Pancreas (tissue), 10 donors: ENCODE results near the gene HCRT. TPM values are rescaled to one million over a fixed set of nuclear protein-coding genes. Genes with fewer than 3 reads are reported as not detected.

ENCODE experiments used
- ATAC-seq, 4 donors: fragments of 200-7000 bp; cut with Tn5 transposase; one replicate each; pipeline versions ENCODE4 v1.8.0 to v1.9.1; 2020; ENCODE audit warnings: mild to moderate bottlenecking in 4 of 4, moderate library complexity in 4 of 4
- DNase-seq, 6 donors: peaks; one replicate each; pipeline ENCODE4 v3.0.0-alpha.2; 2020
- FAIRE-seq: peaks from 2 replicates; lab custom pipeline; 2012; peaks lifted over from hg19 to GRCh38; lab: Jason Lieb, UNC
- H3K27ac ChIP-seq, 4 donors: fragments of 200-600 bp; sonication (generic); 1 replicate in 3 of 4; 2 replicates in 1 of 4; pipeline versions ENCODE4 v1.5.0 to v1.8.0; 2020
- H3K27me3 ChIP-seq, 4 donors: fragments of 200-600 bp; one replicate each; pipeline ENCODE4 v1.8.0; 2021
- H3K36me3 ChIP-seq, 3 donors: fragments of 200-600 bp; sonication (generic) in 1 of 3; one replicate each; pipeline versions ENCODE4 v1.5.0 to v1.8.0; 2020 to 2021
- H3K4me1 ChIP-seq, 3 donors: fragments of 200-600 bp; one replicate each; pipeline ENCODE4 v1.8.0; 2021
- H3K4me3 ChIP-seq, 4 donors: fragments of 200-600 bp; sonication (generic) in 2 of 4; one replicate each; pipeline versions ENCODE4 v1.5.0 to v1.8.0; 2020 to 2021
- H3K9me3 ChIP-seq, 4 donors: fragments of 200-600 bp; one replicate each; pipeline ENCODE4 v1.8.0; 2021
- WGBS, 2 donors: extraction: QIAGEN DNeasy Blood & Tissue Kit; methylation state at CpG; one replicate each; pipeline ENCODE4 v1.1.7; 2013; 5-methylcytosine and 5-hydroxymethylcytosine counted together
- intact Hi-C, 3 donors: fragments of 100-400 bp; cut with DNase I; formaldehyde crosslinking; loops; one replicate each; pipeline versions ENCODE4 v1.11.1 to v1.14.2; 2022
- polyA plus RNA-seq, 2 donors: library from polyadenylated mRNA; stranded (reverse); fragments of 200-250 nt; gene quantifications; one replicate each; pipeline ENCODE4 v1.2.3, GENCODE V29; 2013
- total RNA-seq, 6 donors: library from RNA; stranded (reverse); fragmentation: NEBNext Ultra II Directional in 4 of 6; extraction: Animal tissue kit (Norgen Biotek cat#: 25700) in 4 of 6; gene quantifications; one replicate each; pipeline versions ENCODE4 v1.2.1 to v1.2.4, GENCODE V29; 2021 to 2023
- TF ChIP-seq, protein P1 (sequence below), 4 donors: fragments of 200-600 bp; sonication (generic) in 3 of 4; IDR thresholded peaks; one replicate each; pipeline versions ENCODE4 v1.5.0 to v1.8.0; 2021; ENCODE audit warnings: antibody characterized with exemption in 4 of 4
- donor health status: healthy with polysubstance abuse.
- donor health status: DM: no; HTN: no; CAD: no; lungs with moderate emphysema.
- donor health status: DM: no; HTN: no; CAD: no.
- donor health status: control.
- donor health status: control.
- donor health status: Bipolar disorder and iron deficiency.
- donor health status: DM: yes; HTN: yes; CAD: no.
- donor health status: DM: no; HTN: no; CAD: no.
- donor health status: DM: no; HTN: no; CAD: no.
- donor health status: DM: yes; HTN: yes; CAD: no.

HCRT gene
- total and polyA plus RNA-seq, 8 donors = not detected

DNA sequence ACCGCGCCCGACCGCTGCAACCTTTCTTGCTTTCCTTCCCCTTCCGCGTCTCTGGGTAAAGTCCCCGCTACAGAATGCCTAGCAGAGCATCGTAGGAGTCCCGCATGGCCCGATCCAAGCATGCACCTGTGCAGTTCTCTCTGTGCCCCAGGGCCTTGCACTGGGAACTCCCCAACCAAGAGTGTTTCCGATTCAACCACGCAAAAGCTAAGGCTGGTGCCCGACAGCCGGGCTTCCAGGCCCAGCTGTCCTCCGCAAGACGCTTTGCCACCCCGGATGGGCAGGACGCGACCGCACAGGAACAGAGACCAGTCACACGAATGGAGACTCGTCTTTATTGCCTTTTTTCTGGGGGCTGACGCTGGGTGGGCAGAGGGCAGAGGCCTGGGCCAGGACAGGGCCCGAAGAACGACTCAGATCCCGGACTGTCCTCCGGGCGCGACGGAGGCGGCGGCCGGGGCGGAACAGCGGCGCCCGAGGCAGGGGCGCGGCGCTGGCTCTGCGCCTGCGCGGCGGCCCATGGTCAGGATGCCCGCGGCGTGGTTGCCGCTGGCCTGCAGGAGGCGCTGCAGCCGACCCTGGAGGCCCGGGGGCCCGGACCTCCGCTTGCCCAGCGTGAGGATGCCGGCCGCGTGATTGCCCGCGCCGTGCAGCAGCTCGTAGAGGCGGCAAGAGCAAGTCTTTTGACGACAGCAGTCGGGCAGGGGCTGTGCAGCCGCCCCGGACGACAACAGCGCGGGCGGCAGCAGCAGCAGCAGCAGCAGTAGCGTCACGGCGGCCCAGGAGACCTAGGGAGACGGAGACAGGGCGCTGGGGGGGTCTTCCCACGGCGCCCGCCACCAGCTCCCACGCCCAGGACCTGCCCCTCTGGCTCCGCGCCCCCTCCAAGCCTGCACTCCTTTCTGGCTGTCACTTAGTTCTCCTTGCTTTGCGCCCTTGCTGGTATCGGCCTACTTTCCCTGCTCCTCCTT lies 1.2 kb downstream of the HCRT start:
- WGBS, 2 donors = 5% methylated on average over 72 to 83 of the region's 83 CpGs
- H3K4me3 ChIP-seq = peak overlapping the region; percentile 21 to 59 (median 41)
- H3K36me3 ChIP-seq = no peaks in the 10 kb centered on the region
- ATAC-seq (peak; percentile 86 to 89 (median 88)), DNase-seq (peak; percentile 61 to 93 (median 82)), FAIRE-seq (no peak)
- TF ChIP-seq, protein P1, sequence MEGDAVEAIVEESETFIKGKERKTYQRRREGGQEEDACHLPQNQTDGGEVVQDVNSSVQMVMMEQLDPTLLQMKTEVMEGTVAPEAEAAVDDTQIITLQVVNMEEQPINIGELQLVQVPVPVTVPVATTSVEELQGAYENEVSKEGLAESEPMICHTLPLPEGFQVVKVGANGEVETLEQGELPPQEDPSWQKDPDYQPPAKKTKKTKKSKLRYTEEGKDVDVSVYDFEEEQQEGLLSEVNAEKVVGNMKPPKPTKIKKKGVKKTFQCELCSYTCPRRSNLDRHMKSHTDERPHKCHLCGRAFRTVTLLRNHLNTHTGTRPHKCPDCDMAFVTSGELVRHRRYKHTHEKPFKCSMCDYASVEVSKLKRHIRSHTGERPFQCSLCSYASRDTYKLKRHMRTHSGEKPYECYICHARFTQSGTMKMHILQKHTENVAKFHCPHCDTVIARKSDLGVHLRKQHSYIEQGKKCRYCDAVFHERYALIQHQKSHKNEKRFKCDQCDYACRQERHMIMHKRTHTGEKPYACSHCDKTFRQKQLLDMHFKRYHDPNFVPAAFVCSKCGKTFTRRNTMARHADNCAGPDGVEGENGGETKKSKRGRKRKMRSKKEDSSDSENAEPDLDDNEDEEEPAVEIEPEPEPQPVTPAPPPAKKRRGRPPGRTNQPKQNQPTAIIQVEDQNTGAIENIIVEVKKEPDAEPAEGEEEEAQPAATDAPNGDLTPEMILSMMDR (IDR thresholded peaks at IDR 0.05) = peak; percentile 66 to 88 (median 80)
- no peaks in the 10 kb centered on the region for H3K9me3 ChIP-seq
- no peaks in the 10 kb centered on the region for H3K27me3 ChIP-seq
- intact Hi-C loops = no loop called here
- H3K27ac ChIP-seq = peak overlapping the region in 3 of 4 donors; percentile 54 to 71 (median 62)
- peaks cover 0 to 7% (median 6%) of the 10 kb centered on the region in 3 donors for H3K4me1 ChIP-seq

DNA sequence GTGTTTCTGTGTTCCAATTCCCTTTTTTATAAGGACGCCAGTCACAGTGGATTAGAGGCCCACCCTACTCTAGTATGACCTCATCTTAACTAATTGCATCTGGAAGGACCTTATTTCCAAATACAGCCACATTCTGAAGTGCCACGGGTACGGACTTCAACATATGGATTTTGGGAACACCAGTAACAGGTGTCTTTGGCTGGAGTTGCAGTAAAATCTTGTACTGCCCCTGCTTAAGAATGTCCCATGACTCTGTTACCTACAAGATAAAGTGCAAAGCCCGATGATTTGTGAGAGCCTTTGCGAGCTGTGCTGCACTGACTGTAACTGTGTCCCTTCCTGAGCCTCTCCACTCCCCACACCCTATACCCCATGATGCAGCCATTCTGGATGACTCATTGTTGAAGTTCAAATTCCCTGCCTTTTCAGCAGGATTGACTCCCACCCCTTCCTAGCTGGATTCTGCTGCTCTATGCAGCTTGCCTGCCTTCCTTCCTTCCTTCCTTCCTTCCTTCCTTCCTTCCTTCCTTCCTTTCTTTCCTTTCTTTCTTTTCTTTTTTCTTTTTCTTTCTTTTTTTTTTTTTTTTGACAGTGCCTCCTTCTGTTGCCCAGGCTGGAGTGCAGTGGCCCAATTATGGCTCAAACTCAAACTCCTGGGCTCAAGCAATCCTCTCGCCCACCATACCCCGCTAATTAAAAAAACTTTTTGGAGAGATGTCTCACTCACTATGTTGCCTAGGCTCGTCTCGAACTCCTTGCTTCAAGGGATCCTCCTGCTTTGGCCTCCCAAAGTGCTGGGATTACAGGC lies 2.1 kb downstream of the HCRT start:
- Histone ChIP-seq H3K36me3 (no peaks in the 10 kb centered on the region), H3K27me3 (no peaks in the 10 kb centered on the region), H3K27ac (peak overlapping the region in 2 of 4 donors; percentile 62 to 71), H3K9me3 (no peaks in the 10 kb centered on the region), H3K4me3 (peak overlapping the region in 3 of 4 donors; percentile 33 to 59 (median 49)), H3K4me1 (peaks cover 0 to 7% (median 6%) of the 10 kb centered on the region in 3 donors)
- intact Hi-C loops = no loop called here
- TF ChIP-seq, protein P1 (IDR thresholded peaks at IDR 0.05) = no peak
- WGBS, 2 donors = 71 to 81% methylated on average over 9 of the region's 9 CpGs
- no peak for DNase-seq
- no peak for FAIRE-seq
- peak in 1 of 4 donors; percentile 4 for ATAC-seq

DNA sequence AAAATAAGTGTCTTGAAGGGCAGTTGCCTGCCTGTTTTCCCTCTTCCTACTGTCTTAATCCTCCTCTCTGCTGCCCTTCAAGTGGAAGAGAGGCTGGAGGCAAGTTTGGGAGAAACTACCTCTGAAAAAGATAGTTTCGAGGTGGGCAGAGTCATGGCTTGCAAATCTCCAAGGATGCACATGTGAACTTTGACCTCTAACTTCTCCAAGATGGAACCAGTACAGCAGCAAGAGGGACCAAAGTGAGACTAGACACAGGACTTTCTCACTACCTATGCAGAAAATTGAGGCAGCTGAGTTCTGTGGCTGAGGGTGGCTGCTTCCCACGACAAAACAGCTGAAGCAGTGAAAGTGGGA lies 3.4 kb downstream of the HCRT start:
- TF ChIP-seq, protein P1 (IDR thresholded peaks at IDR 0.05) = no peak
- Histone ChIP-seq H3K9me3 (no peaks in the 10 kb centered on the region), H3K4me1 (peaks cover 0 to 7% (median 6%) of the 10 kb centered on the region in 3 donors), H3K4me3 (no peak overlapping the region), H3K27me3 (no peaks in the 10 kb centered on the region), H3K36me3 (no peaks in the 10 kb centered on the region), H3K27ac (no peak overlapping the region)
- no peak for DNase-seq
- intact Hi-C loops = no loop called here
- no peak for FAIRE-seq
- 76 to 80% methylated on average over 2 of the region's 2 CpGs for WGBS, 2 donors
- ATAC-seq = no peak

DNA sequence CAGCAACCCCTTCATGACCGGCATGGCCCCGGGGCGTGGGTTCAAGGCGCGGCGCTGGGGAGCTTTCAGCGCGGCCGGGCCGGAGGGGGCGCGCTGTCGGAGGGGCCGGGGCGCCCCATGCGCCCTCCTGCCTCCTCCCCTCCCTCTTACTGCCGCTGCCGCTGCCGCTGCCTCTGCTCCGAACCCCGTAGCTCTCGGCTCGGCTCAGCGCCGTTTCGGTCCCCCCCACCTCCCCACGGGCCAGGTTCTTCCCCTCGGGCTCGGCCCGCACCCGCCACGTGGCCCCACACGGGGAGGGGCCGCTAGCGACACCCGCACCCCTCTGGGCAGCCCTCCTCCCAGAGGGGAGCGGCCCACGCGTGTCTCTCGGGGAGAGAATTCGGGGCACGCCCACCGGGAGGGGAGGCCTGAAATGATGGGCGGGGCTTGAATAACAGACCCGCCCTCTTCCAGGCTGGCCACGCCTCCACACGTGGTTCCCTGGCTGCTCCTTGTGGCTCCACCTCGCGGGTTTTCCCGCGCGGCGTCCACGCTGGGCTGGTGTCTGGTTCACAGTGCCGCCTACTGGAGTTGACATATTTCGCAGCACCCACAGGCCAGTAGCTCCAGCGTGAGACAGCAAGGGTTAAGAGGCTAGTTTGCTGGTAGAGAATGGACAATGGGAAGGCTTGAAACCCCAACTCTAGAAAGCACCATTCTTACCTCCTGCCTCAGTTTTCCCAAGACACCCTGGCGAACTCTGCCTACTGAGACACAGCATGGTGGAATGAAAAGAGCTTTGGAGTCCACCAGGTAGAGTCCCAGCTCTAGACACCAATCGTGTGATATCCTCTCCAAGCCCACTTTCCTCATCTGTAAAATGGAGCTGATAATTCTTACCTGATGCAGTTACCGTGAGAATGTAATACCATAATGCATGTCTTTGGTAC lies 4.1 kb downstream of the HCRT start, which contains the start of gene KCNH4:
Gene KCNH4 (minus strand): TSS at position 221 of the 929 bp plus-strand sequence. CDS start 197 bp downstream, at position 24.
- H3K27ac ChIP-seq = no peak within 1 kb of the TSS
- 5% methylated on average over 45 to 60 of the region's 60 CpGs for WGBS, 2 donors
- TF ChIP-seq, protein P1 (IDR thresholded peaks at IDR 0.05) = peak in 2 of 4 donors; percentile 23 to 24
- ATAC-seq (peak; percentile 26 to 65 (median 64)), FAIRE-seq (no peak), DNase-seq (peak; percentile 54 to 86 (median 76))
- no peaks in the 10 kb centered on the region for H3K27me3 ChIP-seq
- H3K9me3 ChIP-seq = no peaks in the 10 kb centered on the region
- intact Hi-C loops = no loop called here
- H3K4me1 ChIP-seq = peaks cover 0 to 7% (median 6%) of the 10 kb centered on the region in 3 donors
- H3K36me3 ChIP-seq = no peaks in the 10 kb centered on the region
- peak within 1 kb of the TSS; percentile 7 to 46 (median 19) for H3K4me3 ChIP-seq
